H1 (cell line): ENCODE results near the gene VWA2. TPM values are rescaled to one million over a fixed set of nuclear protein-coding genes. Genes with fewer than 3 reads are reported as not detected.

Source experiments
- CTCF ChIA-PET: fragments of 300-600 bp; sonication (Branson Sonifier 250); formaldehyde crosslinking; loops from one replicate; lab custom pipeline; 2021; ENCODE audit not compliant: partially characterized antibody; lab: Charles Lee
- POLR2A ChIA-PET: fragments of 300-600 bp; sonication (Branson Sonifier 250); formaldehyde crosslinking; loops from one replicate; lab custom pipeline; 2021; ENCODE audit warnings: inconsistent platforms; ENCODE audit not compliant: partially characterized antibody; lab: Charles Lee
- DNase-seq, 2 experiments: peaks; one replicate each; pipeline versions ENCODE4 v3.0.0 to v3.0.0-alpha.2; 2010 to 2022; ENCODE audit warnings: low spot score in 2 of 2, low read depth in 1 of 2, mixed read lengths in 1 of 2
- FAIRE-seq: peaks from 2 replicates; lab custom pipeline; 2011; peaks lifted over from hg19 to GRCh38; lab: Jason Lieb, UNC
- H2AFZ ChIP-seq: 2 replicates; pipeline ENCODE4 v1.8.1; 2012; ENCODE audit warnings: low read length, inconsistent platforms
- H2AK5ac ChIP-seq: 2 replicates; pipeline ENCODE4 v1.6.1; 2013; ENCODE audit warnings: low read depth, low read length
- H2BK120ac ChIP-seq: replicated peaks from 2 replicates; pipeline ENCODE3; 2013; ENCODE audit warnings: low read depth, low read length, inconsistent platforms
- H2BK12ac ChIP-seq: 2 replicates; pipeline ENCODE4 v1.6.1; 2013; ENCODE audit warnings: low read depth, low read length
- H2BK15ac ChIP-seq: 2 replicates; pipeline ENCODE4 v1.6.1; 2013; ENCODE audit warnings: low read length
- H2BK20ac ChIP-seq: 2 replicates; pipeline ENCODE4 v1.6.1; 2013; ENCODE audit warnings: low read length
- H2BK5ac ChIP-seq: 2 replicates; pipeline ENCODE4 v1.6.1; 2013; ENCODE audit warnings: low read depth, low read length
- H3K14ac ChIP-seq: 2 replicates; pipeline ENCODE4 v1.6.1; 2013; ENCODE audit warnings: inconsistent platforms; ENCODE audit not compliant: insufficient read length
- H3K18ac ChIP-seq: 2 replicates; pipeline ENCODE4 v1.6.1; 2013; ENCODE audit warnings: low read length; ENCODE audit errors: extremely low read depth
- H3K23ac ChIP-seq: 2 replicates; pipeline ENCODE4 v1.6.1; 2013; ENCODE audit warnings: inconsistent platforms; ENCODE audit not compliant: insufficient read length
- H3K23me2 ChIP-seq: 2 replicates; pipeline ENCODE4 v1.6.1; 2013; ENCODE audit warnings: low read depth, low read length
- H3K27ac ChIP-seq: 2 replicates; pipeline ENCODE4 v1.6.1; 2011; ENCODE audit warnings: low read depth, low read length, inconsistent platforms
- H3K27me3 ChIP-seq, 4 experiments: replicated peaks in 1 of 4; 1 replicate in 1 of 4; 2 replicates in 3 of 4; pipeline versions ENCODE4 v1.6.1 to v1.8.1; 2011 to 2013; ENCODE audit warnings: low read length in 3 of 4, mild to moderate bottlenecking in 3 of 4, inconsistent platforms in 2 of 4, mixed read lengths in 2 of 4, moderate library complexity in 1 of 4; ENCODE audit not compliant: control insufficient read depth in 3 of 4, insufficient read depth in 3 of 4; ENCODE audit errors: extremely low read depth in 1 of 4
- H3K36me3 ChIP-seq, 4 experiments: 2 replicates each; pipeline versions ENCODE4 v1.6.1 to v1.8.1; 2011 to 2013; ENCODE audit warnings: mild to moderate bottlenecking in 4 of 4, low read length in 3 of 4, moderate library complexity in 2 of 4, control low read depth in 1 of 4, inconsistent platforms in 1 of 4; ENCODE audit not compliant: insufficient read depth in 4 of 4, control insufficient read depth in 2 of 4
- H3K4ac ChIP-seq: replicated peaks from 2 replicates; pipeline ENCODE3; 2013; ENCODE audit warnings: low read length, low read depth, mixed read lengths, inconsistent platforms; ENCODE audit not compliant: insufficient read length
- H3K4me1 ChIP-seq, 4 experiments: replicated peaks in 1 of 4; 1 replicate in 1 of 4; 2 replicates in 3 of 4; pipeline versions ENCODE4 v1.6.1 to v1.8.1; 2011 to 2013; ENCODE audit warnings: low read length in 3 of 4, inconsistent platforms in 2 of 4, mixed read lengths in 1 of 4; ENCODE audit not compliant: insufficient read depth in 4 of 4, control insufficient read depth in 3 of 4
- H3K4me2 ChIP-seq, 2 experiments: 2 replicates each; pipeline versions ENCODE4 v1.6.1 to v1.8.1; 2011 to 2013; ENCODE audit warnings: low read depth in 2 of 2, low read length in 2 of 2, control low read depth in 1 of 2, inconsistent platforms in 1 of 2, mild to moderate bottlenecking in 1 of 2; ENCODE audit not compliant: insufficient read depth in 1 of 2
- H3K4me3 ChIP-seq, 4 experiments: fragments of 200-600, 300-600 bp in 1 of 4; sonication (generic), shearing (Covaris generic), sonication (Bioruptor Twin) in 1 of 4; 2 replicates each; pipeline versions ENCODE4 v1.5.1 to v1.8.1; 2011 to 2016; ENCODE audit warnings: low read length in 4 of 4, low read depth in 3 of 4, control low read depth in 2 of 4, inconsistent platforms in 2 of 4, mild to moderate bottlenecking in 2 of 4, mixed read lengths in 1 of 4, moderate library complexity in 1 of 4; ENCODE audit not compliant: insufficient read depth in 2 of 4; ENCODE audit errors: extremely low read depth in 1 of 4
- H3K56ac ChIP-seq: replicated peaks from 2 replicates; pipeline ENCODE3; 2013; ENCODE audit warnings: low read depth, mild to moderate bottlenecking, mixed read lengths, low read length, inconsistent platforms; ENCODE audit not compliant: insufficient read length
- H3K79me1 ChIP-seq: 2 replicates; pipeline ENCODE4 v1.6.1; 2013; ENCODE audit warnings: low read depth, low read length, control low read depth
- H3K79me2 ChIP-seq, 2 experiments: 2 replicates each; pipeline versions ENCODE4 v1.6.1 to v1.8.1; 2012 to 2013; ENCODE audit warnings: low read length in 2 of 2, mild to moderate bottlenecking in 2 of 2, inconsistent platforms in 1 of 2; ENCODE audit not compliant: insufficient read depth in 2 of 2, control insufficient read depth in 1 of 2
- H3K9ac ChIP-seq, 4 experiments: replicated peaks in 1 of 4; 1 replicate in 1 of 4; 2 replicates in 3 of 4; pipeline versions ENCODE4 v1.6.1 to v1.8.1; 2011 to 2013; ENCODE audit warnings: low read depth in 3 of 4, low read length in 3 of 4, control low read depth in 2 of 4, mild to moderate bottlenecking in 2 of 4, moderate library complexity in 2 of 4, inconsistent platforms in 1 of 4; ENCODE audit errors: extremely low read depth in 1 of 4
- H3K9me3 ChIP-seq, 2 experiments: 2 replicates each; pipeline versions ENCODE4 v1.6.1 to v1.8.1; 2012 to 2013; ENCODE audit warnings: mild to moderate bottlenecking in 2 of 2, moderate library complexity in 2 of 2, control low read depth in 1 of 2, inconsistent platforms in 1 of 2, low read depth in 1 of 2, low read length in 1 of 2, mixed read lengths in 1 of 2; ENCODE audit not compliant: insufficient read depth in 2 of 2
- H4K20me1 ChIP-seq, 2 experiments: replicated peaks in 1 of 2; 2 replicates each; pipeline versions ENCODE3 to v1.8.1; 2011 to 2013; ENCODE audit warnings: inconsistent platforms in 2 of 2, low read length in 2 of 2, mild to moderate bottlenecking in 1 of 2; ENCODE audit not compliant: insufficient read depth in 2 of 2, control insufficient read depth in 1 of 2
- H4K5ac ChIP-seq: 2 replicates; pipeline ENCODE4 v1.6.1; 2013; ENCODE audit warnings: low read length, low read depth, mixed read lengths, inconsistent platforms; ENCODE audit not compliant: insufficient read length
- H4K8ac ChIP-seq: 2 replicates; pipeline ENCODE4 v1.8.0; 2013; ENCODE audit warnings: mild to moderate bottlenecking, moderate library complexity, low read length, inconsistent platforms; ENCODE audit not compliant: insufficient read depth; ENCODE audit errors: extremely low read depth
- H4K91ac ChIP-seq: replicated peaks from 2 replicates; pipeline ENCODE3; 2013; ENCODE audit warnings: low read length, mixed read lengths, inconsistent platforms; ENCODE audit not compliant: insufficient read length
- CBX5 ChIP-seq: fragments of 300-800, 300-1000 bp; sonication (generic); IDR thresholded peaks from 2 replicates; pipeline ENCODE4 v1.7.1; 2016; ENCODE audit warnings: antibody characterized with exemption, low read length, low read depth
- GABPA ChIP-seq: IDR thresholded peaks from 2 replicates; pipeline ENCODE4 v1.6.1; 2011; ENCODE audit warnings: mild to moderate bottlenecking, low read length, moderate library complexity, borderline replicate concordance; ENCODE audit not compliant: insufficient read depth
- HDAC2 ChIP-seq, 2 experiments: fragments of 300-600 bp in 1 of 2; sonication (generic) in 1 of 2; IDR thresholded peaks; 2 replicates each; pipeline ENCODE4 v1.6.1; 2011 to 2012; ENCODE audit warnings: low read depth in 2 of 2, low read length in 2 of 2, mild to moderate bottlenecking in 2 of 2, moderate library complexity in 2 of 2, borderline replicate concordance in 1 of 2, inconsistent platforms in 1 of 2
- KDM4A ChIP-seq: IDR thresholded peaks from one replicate; pipeline ENCODE4 v1.7.1; 2012; ENCODE audit warnings: low read depth, mild to moderate bottlenecking, moderate library complexity, low read length, inconsistent platforms; ENCODE audit not compliant: severe bottlenecking
- PHF8 ChIP-seq: fragments of 200-600 bp; sonication (generic); conservative IDR thresholded peaks from 2 replicates; pipeline ENCODE4 v1.7.1; 2012; ENCODE audit warnings: low read depth, mild to moderate bottlenecking, inconsistent platforms, low read length, moderate library complexity
- POLR2A ChIP-seq, 2 experiments: IDR thresholded peaks; 1 replicate in 1 of 2; 2 replicates in 1 of 2; pipeline ENCODE4 v1.6.1; 2011; ENCODE audit warnings: low read depth in 2 of 2, low read length in 2 of 2, mild to moderate bottlenecking in 2 of 2; ENCODE audit errors: control extremely low read depth in 1 of 2
- RFX5 ChIP-seq: IDR thresholded peaks from 2 replicates; pipeline ENCODE4 v1.6.1; 2011; ENCODE audit warnings: low read depth, low read length, improper control_type of control experiment, borderline replicate concordance
- YY1 ChIP-seq: IDR thresholded peaks from 2 replicates; pipeline ENCODE4 v1.6.1; 2011; ENCODE audit warnings: low read depth, mild to moderate bottlenecking, low read length
- WGBS, 2 experiments: shearing (Covaris generic) in 1 of 2; methylation state at CpG; one replicate each; pipeline versions ENCODE4 v1.1.6 to v1.1.7; 2013 to 2015; ENCODE audit warnings: low lambda C conversion rate in 2 of 2, mixed read lengths in 2 of 2, inconsistent platforms in 1 of 2, low coverage in 1 of 2, missing lambda C conversion rate in 1 of 2; ENCODE audit not compliant: insufficient replicate concordance in 2 of 2, insufficient coverage in 1 of 2, insufficient read length in 1 of 2; ENCODE audit errors: extremely low coverage in 1 of 2, missing lambda C conversion rate in 1 of 2; 5-methylcytosine and 5-hydroxymethylcytosine counted together
- long read RNA-seq, 2 experiments: library from RNA in 1 of 2; library from capped mRNA in 1 of 2; stranded (forward); transcript quantifications; one replicate each; pipeline ENCODE4 v2.0.0, GENCODE V29; 2021; ENCODE audit warnings: inconsistent platforms in 1 of 2
- polyA minus RNA-seq, 3 experiments: library from RNA; depleted of rRNA, polyadenylated mRNA; stranded (reverse); fragments of >200 nt; gene quantifications; 1 replicate in 2 of 3; 2 replicates in 1 of 3; pipeline ENCODE4 v1.2.3, GENCODE V29; 2011
- polyA plus RNA-seq, 7 experiments: library from polyadenylated mRNA; depleted of rRNA in 3 of 7; stranded (reverse) in 5 of 7; unstranded in 2 of 7; fragments of >200 nt in 5 of 7; fragments of 200-250 nt in 2 of 7; gene quantifications; 1 replicate in 5 of 7; 2 replicates in 1 of 7; 4 replicates in 1 of 7; pipeline versions ENCODE4 v1.2.1 to v1.2.3, GENCODE V29; 2011 to 2013; ENCODE audit warnings: missing spikeins in 2 of 7, mixed read lengths in 2 of 7
- total RNA-seq: library from RNA; stranded (reverse); fragmentation: NEBNext Ultra II Directional; extraction: Animal tissue kit (Norgen Biotek cat#: 25700); gene quantifications from 2 replicates; pipeline ENCODE4 v1.2.1, GENCODE V29; 2021

VWA2 gene
- 2.6 and 2.8 TPM in 2 replicates for total RNA-seq
- polyA plus RNA-seq (2011; rRNA removed): 2.9 and 3.7 TPM in 2 replicates
- 3.2 TPM for polyA plus RNA-seq (2011; cell fraction: cytosol; rRNA removed)
- 5.6 TPM for polyA plus RNA-seq (2011; cell fraction: nucleus; rRNA removed)
- 1.8 to 3.4 TPM (median 2.4 TPM) in 4 replicates for polyA plus RNA-seq (2012, experiment 1 of 2)
- 0.87 TPM for polyA plus RNA-seq (2012, experiment 2 of 2)
- polyA plus RNA-seq (2013, experiment 1 of 2): 1.7 TPM
- polyA plus RNA-seq (2013, experiment 2 of 2): 1.5 TPM
- polyA minus RNA-seq (2011; rRNA and poly(A)+ RNA removed): 3.7 and 6.2 TPM in 2 replicates
- 2.8 TPM for polyA minus RNA-seq (2011; cell fraction: cytosol; rRNA and poly(A)+ RNA removed)
- polyA minus RNA-seq (2011; cell fraction: nucleus; rRNA and poly(A)+ RNA removed): 3.4 TPM
- long read RNA-seq, experiment 1, partial matches to known transcripts: 1 of 2 reads
- long read RNA-seq, experiment 1, other reads (novel, unspliced or antisense): 1 of 2 reads
- long read RNA-seq, experiment 2: 0 reads

DNA sequence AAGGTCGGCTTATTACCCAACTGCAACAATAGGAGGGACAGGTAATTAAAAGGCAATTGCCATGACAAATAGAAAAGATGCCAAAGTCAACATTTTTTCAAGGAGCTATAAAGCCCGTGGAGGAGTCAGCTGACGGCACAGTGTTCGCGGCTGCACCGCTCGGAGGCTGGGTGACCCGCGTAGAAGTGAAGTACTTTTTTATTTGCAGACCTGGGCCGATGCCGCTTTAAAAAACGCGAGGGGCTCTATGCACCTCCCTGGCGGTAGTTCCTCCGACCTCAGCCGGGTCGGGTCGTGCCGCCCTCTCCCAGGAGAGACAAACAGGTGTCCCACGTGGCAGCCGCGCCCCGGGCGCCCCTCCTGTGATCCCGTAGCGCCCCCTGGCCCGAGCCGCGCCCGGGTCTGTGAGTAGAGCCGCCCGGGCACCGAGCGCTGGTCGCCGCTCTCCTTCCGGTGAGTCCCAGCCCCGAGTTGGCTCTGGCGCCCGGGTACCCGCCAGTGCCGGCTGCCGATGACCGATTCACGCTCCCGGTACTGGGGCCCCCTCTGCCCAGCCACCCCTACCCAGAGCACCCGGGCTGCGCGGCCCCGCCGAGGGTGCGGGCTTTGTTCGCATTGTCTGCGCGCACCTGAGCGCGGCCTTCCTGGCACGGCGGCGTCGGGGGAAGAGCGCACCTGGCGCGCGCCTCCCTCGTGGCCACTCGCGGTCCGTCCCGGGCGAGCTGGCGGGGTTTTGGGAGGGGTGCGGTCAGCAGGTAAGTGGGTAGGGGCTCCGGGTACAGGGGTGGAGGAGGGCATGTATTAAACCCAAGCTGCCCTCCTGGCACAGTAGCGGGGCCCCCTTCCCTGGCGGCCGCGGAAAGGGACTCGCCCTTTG lies at the start of gene VWA2:
TSS of gene VWA2 (plus strand) at position 138 of the 877 bp plus-strand sequence. CDS start 9,460 bp downstream, outside the sequence.
- CTCF ChIA-PET: interaction anchor here (0.7 to 2.4 kb wide), 10 partner anchors 14 to 220 kb away, joined by 3 to 8 read pairs (median 4); no protein-coding TSS in a partner anchor
- TF ChIP-seq PHF8 (peak; percentile 49), POLR2A (IDR thresholded peaks at IDR 0.05; ENCODE audit: control extremely low read depth in 1 of 2, low read depth in 2 of 2, low read length in 2 of 2) (peak; percentile 32 to 50; a peak in 2 of 3 replicates), KDM4A (peak; percentile 94), HDAC2 (IDR thresholded peaks at IDR 0.05; ENCODE audit: borderline replicate concordance in 1 of 2, low read depth in 2 of 2, low read length in 2 of 2) (no peak), RFX5 (no peak), GABPA (no peak; the same call in 1 of the 2 replicates), CBX5 (no peak), YY1 (no peak)

More for the DNA sequence above, at the start of gene VWA2:
- Histone ChIP-seq H2BK120ac (no peak within 1 kb of the TSS), H3K4me2 (peak within 1 kb of the TSS; percentile 53 to 86), H4K5ac (peak within 1 kb of the TSS; percentile 19), H2AFZ (peak within 1 kb of the TSS; percentile 89; the same call in 1 of the 2 replicates), H3K79me2 (no peaks in the 10 kb centered on the region), H3K9ac (peak within 1 kb of the TSS in 3 of 4 experiments; percentile 20 to 84 (median 29); a peak in 5 of 7 replicates), H3K23ac (no peak within 1 kb of the TSS), H3K79me1 (no peaks in the 10 kb centered on the region), H3K4ac (no peak within 1 kb of the TSS), H3K18ac (peak within 1 kb of the TSS; percentile 15; the same call in 1 of the 2 replicates), H2BK20ac (no peak within 1 kb of the TSS), H4K20me1 (no peaks in the 10 kb centered on the region), H3K27ac (no peak within 1 kb of the TSS), H2BK5ac (no peak within 1 kb of the TSS), H3K14ac (no peak within 1 kb of the TSS), H2BK15ac (0 out of 2 replicates have a peak within 1 kb of the TSS, but pooled peaks have one; percentile 81), H3K27me3 (peaks cover 0 to 25% (median 18%) of the 10 kb centered on the region in 4 experiments; a peak in 6 of 7 replicates), H3K9me3 (no peaks in the 10 kb centered on the region), H2AK5ac (no peak within 1 kb of the TSS), H4K8ac (peak within 1 kb of the TSS; percentile 94), H3K56ac (no peak within 1 kb of the TSS), H3K4me3 (peak within 1 kb of the TSS; percentile 44 to 72 (median 62)), H3K4me1 (no peaks in the 10 kb centered on the region; a peak in 3 of 7 replicates), H4K91ac (peak within 1 kb of the TSS; percentile 8), H3K23me2 (peaks cover 3% of the 10 kb centered on the region; the same call in 1 of the 2 replicates), H2BK12ac (no peak within 1 kb of the TSS), H3K36me3 (no peaks in the 10 kb centered on the region)
- POLR2A ChIA-PET: interaction anchor here (0.7 to 1.3 kb wide), 5 partner anchors 10 to 279 kb away, joined by 3 to 5 read pairs (median 3); no protein-coding TSS in a partner anchor
- no peak for FAIRE-seq
- 2% methylated on average over 71 of the region's 79 CpGs; no CpG with 5 or more reads in 1 of the 2 experiments for WGBS, 2 experiments
- peak in 1 of 2 experiments; percentile 86 for DNase-seq
